PC-3 (cell line): ENCODE data around the gene EPB41L4A. TPM values are rescaled to one million over a fixed set of nuclear protein-coding genes. Genes with fewer than 3 reads are reported as not detected.

Source experiments
- ATAC-seq: fragments of 200-7000 bp; cut with Tn5 transposase; 2 replicates; pipeline ENCODE4 v1.9.1; 2020; ENCODE audit warnings: mild to moderate bottlenecking, moderate library complexity
- BruUV-seq: library from RNA; stranded (reverse); fragments of 400-500 nt; replicated peaks from 2 replicates; lab custom pipeline; 2021; lab: Mats Ljungman, UMichigan
- CTCF ChIA-PET: fragments of 300-600 bp; sonication (Branson Sonifier 250); formaldehyde crosslinking; loops from one replicate; lab custom pipeline; 2022; ENCODE audit warnings: antibody characterized with exemption; lab: Charles Lee
- POLR2A ChIA-PET: fragments of 300-600 bp; sonication (Branson Sonifier 250); formaldehyde crosslinking; loops from one replicate; lab custom pipeline; 2022; ENCODE audit warnings: antibody characterized with exemption; ENCODE audit not compliant: unreplicated experiment; lab: Charles Lee
- DNase-seq: peaks from one replicate; pipeline ENCODE4 v3.0.0-alpha.2; 2015
- H2AFZ ChIP-seq: fragments of 300-600 bp; sonication (generic); 2 replicates; pipeline ENCODE4 v1.6.0; 2016; ENCODE audit warnings: antibody characterized with exemption, low read length
- H3F3A ChIP-seq: fragments of 300-600 bp; sonication (generic); one replicate; pipeline ENCODE4 v1.6.0; 2017; ENCODE audit warnings: antibody characterized with exemption, low read length, control low read depth, mild to moderate bottlenecking; ENCODE audit not compliant: unreplicated experiment
- H3K27ac ChIP-seq: fragments of 300-600 bp; sonication (generic); 2 replicates; pipeline ENCODE4 v1.5.1; 2016; ENCODE audit warnings: mild to moderate bottlenecking, low read length
- H3K27me3 ChIP-seq: fragments of 300-600 bp; sonication (generic); 2 replicates; pipeline ENCODE4 v1.6.1; 2016; ENCODE audit warnings: low read length, mixed read lengths
- H3K36me3 ChIP-seq: fragments of 300-600 bp; sonication (generic); 2 replicates; pipeline ENCODE4 v1.6.1; 2016; ENCODE audit warnings: low read depth, mixed run types, low read length, mixed read lengths
- H3K4me1 ChIP-seq: fragments of 300-600 bp; sonication (generic); 2 replicates; pipeline ENCODE4 v1.5.1; 2016; ENCODE audit warnings: low read length; ENCODE audit not compliant: insufficient read depth
- H3K4me2 ChIP-seq: fragments of 300-600 bp; sonication (generic); 2 replicates; pipeline ENCODE4 v1.6.0; 2016; ENCODE audit warnings: low read length
- H3K4me3 ChIP-seq: fragments of 300-600 bp; sonication (generic); 2 replicates; pipeline ENCODE4 v1.5.1; 2016; ENCODE audit warnings: mild to moderate bottlenecking, low read length, mixed read lengths
- H3K79me2 ChIP-seq: fragments of 300-600 bp; sonication (generic); 2 replicates; pipeline ENCODE4 v1.6.1; 2017; ENCODE audit warnings: low read length, mixed read lengths
- H3K9ac ChIP-seq: fragments of 300-600 bp; sonication (generic); 2 replicates; pipeline ENCODE4 v1.6.0; 2016; ENCODE audit warnings: mild to moderate bottlenecking, low read length
- H3K9me2 ChIP-seq: fragments of 300-600 bp; sonication (generic); replicated peaks from 2 replicates; pipeline ENCODE4 v1.6.1; 2016; ENCODE audit warnings: mixed run types, low read length, mixed read lengths
- H3K9me3 ChIP-seq: fragments of 300-600 bp; sonication (generic); 2 replicates; pipeline ENCODE4 v1.6.1; 2016; ENCODE audit warnings: low read length, mixed read lengths
- H4K20me1 ChIP-seq: fragments of 300-600 bp; sonication (generic); 2 replicates; pipeline ENCODE4 v1.6.1; 2016; ENCODE audit warnings: low read length, mixed read lengths
- EZH2 ChIP-seq: fragments of 300-600 bp; sonication (generic); IDR thresholded peaks from one replicate; pipeline ENCODE4 v1.6.1; 2017; ENCODE audit warnings: antibody characterized with exemption, mild to moderate bottlenecking, low read length; ENCODE audit not compliant: unreplicated experiment
- EZH2phosphoT487 ChIP-seq: fragments of 300-600 bp; sonication (generic); IDR thresholded peaks from 2 replicates; pipeline ENCODE4 v1.6.1; 2018; ENCODE audit warnings: mild to moderate bottlenecking, antibody characterized with exemption, low read length, borderline replicate concordance
- intact Hi-C: fragments of 100-400 bp; cut with micrococcal nuclease; formaldehyde crosslinking; loops from 2 replicates; pipeline ENCODE4 v1.9.0; 2023
- total RNA-seq: library from RNA; depleted of rRNA; stranded (reverse); fragments of >200 nt; gene quantifications from 2 replicates; pipeline ENCODE4 v1.2.3, GENCODE V29; 2014
- TF ChIP-seq, protein P1 (sequence below): fragments of 300-600 bp; sonication (generic); conservative IDR thresholded peaks from 2 replicates; pipeline ENCODE4 v1.5.1; 2017; ENCODE audit warnings: antibody characterized with exemption, low read depth, mild to moderate bottlenecking, low read length

EPB41L4A gene
- total RNA-seq, 1 experiment from 2014 or later: not detected

GRCh38 chr5:112189391-112189790, 229.7 kb downstream of the EPB41L4A start:
- Histone ChIP-seq H3F3A (no peaks in the 10 kb centered on the region), H4K20me1 (no peaks in the 10 kb centered on the region), H3K9ac (no peak overlapping the region), H3K27ac (no peak overlapping the region), H3K9me2 (no peaks in the 10 kb centered on the region), H3K79me2 (no peaks in the 10 kb centered on the region), H2AFZ (no peak overlapping the region), H3K4me2 (no peak overlapping the region), H3K4me3 (no peak overlapping the region), H3K9me3 (no peaks in the 10 kb centered on the region), H3K4me1 (no peaks in the 10 kb centered on the region), H3K36me3 (no peaks in the 10 kb centered on the region), H3K27me3 (peaks cover 89% of the 10 kb centered on the region)
- ChIA-PET POLR2A (no interaction called here), CTCF (no interaction called here)
- DNase-seq (no peak), ATAC-seq (no peak)
- TF ChIP-seq EZH2 (no peak), EZH2phosphoT487 (no peak)
- TF ChIP-seq, protein P1, sequence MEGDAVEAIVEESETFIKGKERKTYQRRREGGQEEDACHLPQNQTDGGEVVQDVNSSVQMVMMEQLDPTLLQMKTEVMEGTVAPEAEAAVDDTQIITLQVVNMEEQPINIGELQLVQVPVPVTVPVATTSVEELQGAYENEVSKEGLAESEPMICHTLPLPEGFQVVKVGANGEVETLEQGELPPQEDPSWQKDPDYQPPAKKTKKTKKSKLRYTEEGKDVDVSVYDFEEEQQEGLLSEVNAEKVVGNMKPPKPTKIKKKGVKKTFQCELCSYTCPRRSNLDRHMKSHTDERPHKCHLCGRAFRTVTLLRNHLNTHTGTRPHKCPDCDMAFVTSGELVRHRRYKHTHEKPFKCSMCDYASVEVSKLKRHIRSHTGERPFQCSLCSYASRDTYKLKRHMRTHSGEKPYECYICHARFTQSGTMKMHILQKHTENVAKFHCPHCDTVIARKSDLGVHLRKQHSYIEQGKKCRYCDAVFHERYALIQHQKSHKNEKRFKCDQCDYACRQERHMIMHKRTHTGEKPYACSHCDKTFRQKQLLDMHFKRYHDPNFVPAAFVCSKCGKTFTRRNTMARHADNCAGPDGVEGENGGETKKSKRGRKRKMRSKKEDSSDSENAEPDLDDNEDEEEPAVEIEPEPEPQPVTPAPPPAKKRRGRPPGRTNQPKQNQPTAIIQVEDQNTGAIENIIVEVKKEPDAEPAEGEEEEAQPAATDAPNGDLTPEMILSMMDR: no peak
- no TSS peak for BruUV-seq
- intact Hi-C loops: no loop called here

DNA sequence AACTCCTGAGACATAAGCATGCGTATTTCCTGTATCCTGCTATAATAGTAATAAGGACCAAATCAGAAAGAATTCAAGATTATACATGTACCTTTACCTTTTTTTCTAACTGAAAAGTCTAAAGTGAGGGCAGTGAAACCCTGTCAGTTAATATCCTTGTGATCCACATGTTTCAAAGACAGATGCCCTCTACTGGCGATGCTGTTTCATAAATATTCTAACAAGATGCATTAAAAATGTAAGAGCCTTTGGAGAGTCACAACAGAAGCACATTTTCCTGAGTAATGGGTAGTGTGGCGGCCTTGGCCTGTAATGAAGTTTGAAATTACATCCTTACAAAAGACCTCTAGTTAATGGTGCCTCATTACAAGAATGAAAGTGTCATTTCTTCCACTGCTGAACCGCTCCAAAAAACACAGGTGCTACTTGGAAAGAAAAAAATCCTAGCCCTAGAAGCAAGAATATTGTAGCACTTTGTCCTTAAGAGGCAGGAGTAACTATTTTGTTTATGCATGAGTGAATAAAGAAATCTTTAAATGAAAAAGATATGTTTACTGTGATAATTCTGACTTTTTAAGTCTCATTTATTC, 232.6 kb downstream of the EPB41L4A start:
- Histone ChIP-seq H3K9me2 (no peaks in the 10 kb centered on the region), H3K27ac (no peak overlapping the region), H3K27me3 (peaks cover 83% of the 10 kb centered on the region), H3K9me3 (no peaks in the 10 kb centered on the region), H3K4me3 (no peak overlapping the region), H3K9ac (no peak overlapping the region), H3F3A (no peaks in the 10 kb centered on the region), H3K79me2 (no peaks in the 10 kb centered on the region), H3K4me1 (no peaks in the 10 kb centered on the region), H3K36me3 (no peaks in the 10 kb centered on the region), H2AFZ (no peak overlapping the region), H4K20me1 (no peaks in the 10 kb centered on the region), H3K4me2 (no peak overlapping the region)
- ChIA-PET POLR2A (no interaction called here), CTCF (interaction anchor here (0.8 kb wide), 1 partner anchor 537 kb away, joined by 3 read pairs; no protein-coding TSS in a partner anchor)
- no peak for TF ChIP-seq EZH2phosphoT487
- TF ChIP-seq, protein P1: peak; percentile 80
- TF ChIP-seq EZH2: no peak
- ATAC-seq (peak; percentile 74), DNase-seq (peak; percentile 66)
- intact Hi-C loops: no loop called here
- BruUV-seq: no TSS peak

- TF ChIP-seq EZH2: no peak
- TF ChIP-seq, protein P1: no peak
- no peak for TF ChIP-seq EZH2phosphoT487
- Histone ChIP-seq H3K36me3 (no peaks in the 10 kb centered on the region), H4K20me1 (no peaks in the 10 kb centered on the region), H3K9ac (no peak overlapping the region), H3K9me3 (no peaks in the 10 kb centered on the region), H3K4me2 (no peak overlapping the region), H3K4me3 (no peak overlapping the region), H3K79me2 (no peaks in the 10 kb centered on the region), H3K9me2 (no peaks in the 10 kb centered on the region), H3K27me3 (peaks cover 64% of the 10 kb centered on the region), H2AFZ (no peak overlapping the region), H3F3A (no peaks in the 10 kb centered on the region), H3K27ac (no peak overlapping the region), H3K4me1 (no peaks in the 10 kb centered on the region)
- ChIA-PET POLR2A (no interaction called here), CTCF (no interaction called here)
- intact Hi-C loops: no loop called here
- BruUV-seq: no TSS peak
- DNase-seq: no peak
- ATAC-seq: no peak
These were observed 235.2 kb downstream of the EPB41L4A start for GRCh38 chr5:112183874-112184273.
